ENCODE results near the gene NR1D1.
"Not testable (repeated sequence)": the region's sequence is repeated elsewhere in the genome, so short reads cannot be mapped to it uniquely, and the experiment has no call there.

The NR1D1 gene

DNA sequence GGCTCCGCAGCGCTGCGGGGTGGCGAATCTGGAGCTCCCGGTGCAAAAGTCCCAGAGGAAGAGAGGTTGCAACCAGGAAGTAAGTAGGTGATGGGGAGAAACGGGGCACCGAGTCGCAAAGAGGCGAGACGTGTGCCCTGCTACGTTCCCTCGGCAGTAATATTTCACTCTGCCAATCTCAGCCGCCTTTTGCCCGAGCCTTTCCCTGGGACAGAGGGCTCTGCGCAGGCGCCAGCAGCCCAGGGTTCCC is at the start of gene NR1D1:
TSS of gene NR1D1 (minus strand) at position 171 of the 250 bp plus-strand sequence. CDS start 495 bp downstream, outside the sequence.
- TF ChIP-seq, protein P1, sequence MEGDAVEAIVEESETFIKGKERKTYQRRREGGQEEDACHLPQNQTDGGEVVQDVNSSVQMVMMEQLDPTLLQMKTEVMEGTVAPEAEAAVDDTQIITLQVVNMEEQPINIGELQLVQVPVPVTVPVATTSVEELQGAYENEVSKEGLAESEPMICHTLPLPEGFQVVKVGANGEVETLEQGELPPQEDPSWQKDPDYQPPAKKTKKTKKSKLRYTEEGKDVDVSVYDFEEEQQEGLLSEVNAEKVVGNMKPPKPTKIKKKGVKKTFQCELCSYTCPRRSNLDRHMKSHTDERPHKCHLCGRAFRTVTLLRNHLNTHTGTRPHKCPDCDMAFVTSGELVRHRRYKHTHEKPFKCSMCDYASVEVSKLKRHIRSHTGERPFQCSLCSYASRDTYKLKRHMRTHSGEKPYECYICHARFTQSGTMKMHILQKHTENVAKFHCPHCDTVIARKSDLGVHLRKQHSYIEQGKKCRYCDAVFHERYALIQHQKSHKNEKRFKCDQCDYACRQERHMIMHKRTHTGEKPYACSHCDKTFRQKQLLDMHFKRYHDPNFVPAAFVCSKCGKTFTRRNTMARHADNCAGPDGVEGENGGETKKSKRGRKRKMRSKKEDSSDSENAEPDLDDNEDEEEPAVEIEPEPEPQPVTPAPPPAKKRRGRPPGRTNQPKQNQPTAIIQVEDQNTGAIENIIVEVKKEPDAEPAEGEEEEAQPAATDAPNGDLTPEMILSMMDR (IDR thresholded peaks at IDR 0.05; ENCODE audit: control extremely low read depth, extremely low read depth, low read depth, missing control alignments) = no peak
- ChIA-PET POLR2A (no interaction called here), CTCF (interaction anchor here (0.8 to 10.7 kb wide), 10 partner anchors 11 to 254 kb away, joined by 3 to 180 read pairs (median 6); no protein-coding TSS in a partner anchor)
- no peak for DNase-seq (ENCODE audit: extremely low spot score)

DNA sequence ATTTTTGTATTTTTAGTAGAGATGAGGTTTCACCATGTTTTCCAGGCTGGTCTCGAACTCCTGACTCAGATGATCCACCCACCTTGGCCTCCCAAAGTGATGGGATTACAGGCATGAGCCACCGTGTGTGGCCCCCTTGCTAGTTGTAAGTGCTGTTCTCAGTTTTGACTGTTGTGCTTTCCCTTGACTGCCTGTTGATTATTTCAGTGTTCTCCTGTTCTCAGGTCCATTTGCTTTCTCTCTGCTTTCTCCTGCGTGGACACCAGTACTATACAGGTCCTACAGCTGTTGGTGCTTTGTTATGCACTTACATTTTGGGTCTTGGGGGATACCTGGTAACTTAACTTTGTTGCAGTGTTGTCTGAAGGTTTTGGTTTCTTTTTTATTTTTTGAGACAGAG is 48.1 kb upstream of the NR1D1 start:
- ChIA-PET CTCF (interaction anchor here (1.1 to 6.3 kb wide), 4 partner anchors 20 to 73 kb away, joined by 3 to 39 read pairs (median 12); partner anchors contain the start of gene MSL1), POLR2A (interaction anchor here (0.6 to 0.7 kb wide), 2 partner anchors 80 to 218 kb away, joined by 8 to 12 read pairs; no protein-coding TSS in a partner anchor)
- DNase-seq (ENCODE audit: extremely low spot score) = no peak
- TF ChIP-seq, protein P1 (IDR thresholded peaks at IDR 0.05; ENCODE audit: control extremely low read depth, extremely low read depth, low read depth, missing control alignments) = no peak

DNA sequence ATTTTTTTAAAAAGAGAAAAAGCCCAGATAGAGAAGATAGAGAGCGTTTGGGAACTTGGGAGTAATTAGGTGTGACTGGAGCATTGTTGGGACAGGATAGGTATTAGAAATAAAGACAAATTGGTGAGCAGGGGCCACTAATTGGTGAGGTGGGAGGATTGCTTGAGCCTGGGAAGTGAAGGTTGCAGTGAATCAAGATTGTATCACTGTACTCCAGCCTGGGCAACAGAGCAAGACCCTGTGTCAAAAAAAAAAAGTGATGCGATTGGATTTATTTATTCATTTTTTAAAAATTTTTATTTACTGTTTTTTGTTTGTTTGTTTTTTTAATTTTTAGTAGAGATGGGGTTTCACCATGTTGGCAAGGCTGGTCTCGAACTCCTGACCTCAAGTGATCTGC is 45.1 kb upstream of the NR1D1 start:
- ChIA-PET CTCF (interaction anchor here (1.2 to 3.1 kb wide), 2 partner anchors 23 to 32 kb away, joined by 5 to 10 read pairs; no protein-coding TSS in a partner anchor), POLR2A (no interaction called here)
- DNase-seq (ENCODE audit: extremely low spot score) = no peak
- TF ChIP-seq, protein P1 (IDR thresholded peaks at IDR 0.05; ENCODE audit: control extremely low read depth, extremely low read depth, low read depth, missing control alignments) = no peak

DNA sequence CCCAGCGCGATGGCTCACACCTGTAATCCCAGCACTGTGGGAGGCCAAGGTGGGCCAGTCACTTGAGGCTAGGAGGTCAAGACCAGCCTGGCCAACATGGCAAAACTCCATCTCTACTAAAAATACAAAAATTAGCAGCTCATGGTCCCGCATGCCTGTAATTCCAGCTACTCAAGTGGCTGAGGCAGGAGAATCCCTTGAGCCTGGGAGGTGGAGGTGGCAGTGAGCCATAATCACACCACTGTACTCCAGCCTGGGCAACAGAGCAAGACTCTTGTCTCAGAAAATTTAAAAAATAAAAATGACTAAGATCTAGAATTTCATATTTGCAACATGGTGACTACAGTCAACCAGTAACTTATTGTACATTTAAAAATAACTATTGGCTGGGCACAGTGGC is 42.8 kb upstream of the NR1D1 start:
- CTCF ChIA-PET = interaction anchor here (0.8 to 3.1 kb wide), 6 partner anchors 12 to 127 kb away, joined by 3 to 10 read pairs (median 4); no protein-coding TSS in a partner anchor
- DNase-seq (ENCODE audit: extremely low spot score) = not testable (repeated sequence)
- POLR2A ChIA-PET = interaction anchor here (1.5 kb wide), 1 partner anchor 8 kb away, joined by 6 read pairs; no protein-coding TSS in a partner anchor

DNA sequence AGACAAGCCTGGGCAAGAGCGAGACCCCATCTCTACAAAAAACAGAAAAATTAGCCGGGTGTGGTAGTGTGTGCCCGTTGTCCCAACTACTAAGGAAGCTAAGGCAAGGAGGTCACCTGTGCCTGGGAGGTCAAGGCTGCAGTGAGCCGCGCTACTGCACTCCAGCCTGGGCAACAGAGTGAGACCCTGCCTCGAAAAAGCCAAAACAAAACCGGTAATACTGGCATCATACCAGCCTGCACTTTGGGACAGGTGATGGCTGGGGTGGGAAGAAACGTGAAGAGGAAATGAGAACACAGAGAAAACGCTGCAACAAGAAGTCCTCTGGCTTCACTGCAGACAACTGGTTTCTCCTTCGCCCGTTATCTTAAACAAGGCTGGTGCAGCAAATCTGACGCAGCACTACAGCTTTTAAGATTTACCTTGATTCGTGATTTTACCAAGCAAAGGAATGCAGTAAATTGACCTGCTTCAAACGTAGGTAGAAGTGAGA is 39.2 kb upstream of the NR1D1 start:
- DNase-seq (ENCODE audit: extremely low spot score) = no peak
- ChIA-PET CTCF (interaction anchor here (0.8 to 3.6 kb wide), 9 partner anchors 10 to 65 kb away, joined by 3 to 17 read pairs (median 4); no protein-coding TSS in a partner anchor), POLR2A (interaction anchor here (1.0 to 1.8 kb wide), 7 partner anchors 11 to 27 kb away, joined by 3 to 12 read pairs (median 6); partner anchors contain the start of gene MSL1)
- TF ChIP-seq, protein P1 (IDR thresholded peaks at IDR 0.05; ENCODE audit: control extremely low read depth, extremely low read depth, low read depth, missing control alignments) = no peak

DNA sequence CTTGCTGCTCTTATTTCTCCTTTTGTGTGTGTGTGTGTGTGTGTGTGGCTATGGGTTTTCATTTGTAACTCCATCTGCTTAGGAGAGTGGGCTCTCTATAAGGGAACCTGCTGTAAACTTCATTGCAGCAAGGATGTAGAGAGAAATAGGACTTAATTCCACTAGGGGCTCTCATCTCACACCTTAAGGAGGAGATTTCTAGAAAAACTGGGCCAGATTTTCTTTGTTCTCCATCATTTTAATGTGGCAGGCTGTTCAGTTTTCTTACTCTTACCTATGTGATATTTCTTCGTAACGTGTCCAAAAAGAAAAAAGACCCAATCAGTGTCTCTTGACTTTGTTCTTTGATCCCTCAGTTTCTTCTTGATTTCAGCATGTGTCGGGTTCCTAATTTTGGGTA is 35.4 kb upstream of the NR1D1 start:
- DNase-seq (ENCODE audit: extremely low spot score) = no peak
- ChIA-PET CTCF (no interaction called here), POLR2A (no interaction called here)
- TF ChIP-seq, protein P1 (IDR thresholded peaks at IDR 0.05; ENCODE audit: control extremely low read depth, extremely low read depth, low read depth, missing control alignments) = no peak

DNA sequence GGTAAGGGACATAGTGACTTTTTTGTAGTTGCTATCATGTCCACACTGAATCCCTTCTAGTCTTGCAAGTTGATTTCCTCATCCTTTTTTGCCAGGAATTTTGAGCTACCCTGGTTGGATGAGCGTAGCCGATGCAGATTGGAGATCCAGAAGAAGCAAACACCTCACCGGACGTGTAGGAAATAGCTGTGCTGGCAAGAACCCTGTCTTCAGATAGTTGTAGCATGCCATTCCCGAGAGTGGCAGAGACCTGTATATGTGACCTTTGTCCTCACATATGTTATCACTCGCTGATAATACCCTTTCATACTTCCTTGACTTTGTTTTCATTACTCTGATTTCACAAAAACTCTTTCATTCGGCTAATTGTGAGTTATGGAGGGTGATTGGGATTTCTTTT is 33.8 kb upstream of the NR1D1 start:
- DNase-seq (ENCODE audit: extremely low spot score) = no peak
- POLR2A ChIA-PET = interaction anchor here (0.9 kb wide), 1 partner anchor 69 kb away, joined by 3 read pairs; no protein-coding TSS in a partner anchor
- TF ChIP-seq, protein P1 (IDR thresholded peaks at IDR 0.05; ENCODE audit: control extremely low read depth, extremely low read depth, low read depth, missing control alignments) = no peak
- CTCF ChIA-PET = interaction anchor here (0.7 to 5.4 kb wide), 6 partner anchors 11 to 61 kb away, joined by 4 to 32 read pairs (median 5); no protein-coding TSS in a partner anchor
